OCI-LY7 (cell line): Measurements from ENCODE around the gene SWT1. TPM values are rescaled to one million over a fixed set of nuclear protein-coding genes. Genes with fewer than 3 reads are reported as not detected.

ENCODE experiments used
- BruUV-seq: library from RNA; stranded (reverse); fragments of 400-500 nt; replicated peaks from 2 replicates; lab custom pipeline; 2021; lab: Mats Ljungman, UMichigan
- CTCF ChIA-PET: fragments of 300-600 bp; sonication (Branson Sonifier 250); formaldehyde crosslinking; loops from one replicate; lab custom pipeline; 2022; ENCODE audit warnings: antibody characterized with exemption; ENCODE audit not compliant: unreplicated experiment; lab: Charles Lee
- POLR2A ChIA-PET: fragments of 300-600 bp; sonication (Branson Sonifier 250); formaldehyde crosslinking; loops from one replicate; lab custom pipeline; 2022; ENCODE audit warnings: antibody characterized with exemption; lab: Charles Lee
- DNase-seq: peaks from one replicate; pipeline ENCODE4 v3.0.0-alpha.2; 2015; ENCODE audit warnings: low spot score
- H2AFZ ChIP-seq: fragments of 200-600 bp; sonication (generic), shearing (Covaris generic); 2 replicates; pipeline ENCODE4 v1.6.1; 2014; ENCODE audit warnings: mild to moderate bottlenecking, antibody characterized with exemption, low read length, moderate library complexity
- H3K27ac ChIP-seq: fragments of 200-600 bp; sonication (generic); 2 replicates; pipeline ENCODE4 v1.5.1; 2014; ENCODE audit warnings: mixed run types, low read depth, mild to moderate bottlenecking, moderate library complexity, low read length, inconsistent platforms; ENCODE audit not compliant: poor library complexity, severe bottlenecking
- H3K36me3 ChIP-seq: fragments of 200-600 bp; sonication (generic); 2 replicates; pipeline ENCODE4 v1.6.1; 2014; ENCODE audit warnings: mild to moderate bottlenecking, antibody characterized with exemption, low read length, moderate library complexity, mixed read lengths; ENCODE audit not compliant: insufficient read depth
- H3K4me1 ChIP-seq: fragments of 200-600 bp; sonication (generic); 2 replicates; pipeline ENCODE4 v1.5.1; 2014; ENCODE audit warnings: mild to moderate bottlenecking, low read length; ENCODE audit not compliant: insufficient read depth, poor library complexity, severe bottlenecking
- H3K4me2 ChIP-seq: fragments of 200-600 bp; sonication (generic); 2 replicates; pipeline ENCODE4 v1.6.1; 2014; ENCODE audit warnings: mild to moderate bottlenecking, low read length
- H3K4me3 ChIP-seq: fragments of 200-600 bp; sonication (generic); 2 replicates; pipeline ENCODE4 v1.5.1; 2014; ENCODE audit warnings: mild to moderate bottlenecking, low read depth, low read length; ENCODE audit not compliant: poor library complexity, severe bottlenecking
- H3K79me2 ChIP-seq: fragments of 200-600 bp; sonication (generic); 2 replicates; pipeline ENCODE4 v1.6.1; 2016; ENCODE audit warnings: low read depth, mild to moderate bottlenecking, low read length, moderate library complexity, mixed read lengths; ENCODE audit not compliant: insufficient read depth
- H3K9me2 ChIP-seq: fragments of 200-600 bp; sonication (generic); 2 replicates; pipeline ENCODE4 v1.6.1; 2016; ENCODE audit warnings: mild to moderate bottlenecking, low read length, mixed read lengths; ENCODE audit not compliant: insufficient read depth
- H3K9me3 ChIP-seq: fragments of 200-600 bp; sonication (generic); 2 replicates; pipeline ENCODE4 v1.6.1; 2014; ENCODE audit warnings: mild to moderate bottlenecking, mixed run types, low read length, mixed read lengths
- H4K20me1 ChIP-seq: fragments of 200-600 bp; sonication (generic); 2 replicates; pipeline ENCODE4 v1.6.1; 2014; ENCODE audit warnings: mild to moderate bottlenecking, antibody characterized with exemption, low read length, moderate library complexity, mixed read lengths; ENCODE audit not compliant: insufficient read depth
- EZH2phosphoT487 ChIP-seq: fragments of 200-600 bp; sonication (generic); IDR thresholded peaks from 2 replicates; pipeline ENCODE4 v1.6.1; 2018; ENCODE audit warnings: low read depth, borderline replicate concordance, mild to moderate bottlenecking, mixed run types, antibody characterized with exemption, low read length, moderate library complexity, mixed read lengths
- intact Hi-C: fragments of 100-400 bp; cut with micrococcal nuclease; formaldehyde crosslinking; loops from one replicate; pipeline ENCODE4 v1.10.0; 2022; ENCODE audit not compliant: unreplicated experiment
- total RNA-seq, 2 experiments: library from RNA; depleted of rRNA in 1 of 2; stranded (reverse); fragments of >200 nt in 1 of 2; shearing (Covaris generic) in 1 of 2; gene quantifications; 2 replicates each; pipeline ENCODE4 v1.2.3, GENCODE V29; 2014 to 2022
- TF ChIP-seq, protein P1 (sequence below): fragments of 200-600 bp; sonication (generic); conservative IDR thresholded peaks from 2 replicates; pipeline ENCODE4 v1.5.1; 2014; ENCODE audit warnings: mild to moderate bottlenecking, antibody characterized with exemption, low read length, moderate library complexity, mixed read lengths

SWT1 gene
- total RNA-seq, 2 experiments from 2014 or later, result 2.1 to 2.6 TPM

DNA sequence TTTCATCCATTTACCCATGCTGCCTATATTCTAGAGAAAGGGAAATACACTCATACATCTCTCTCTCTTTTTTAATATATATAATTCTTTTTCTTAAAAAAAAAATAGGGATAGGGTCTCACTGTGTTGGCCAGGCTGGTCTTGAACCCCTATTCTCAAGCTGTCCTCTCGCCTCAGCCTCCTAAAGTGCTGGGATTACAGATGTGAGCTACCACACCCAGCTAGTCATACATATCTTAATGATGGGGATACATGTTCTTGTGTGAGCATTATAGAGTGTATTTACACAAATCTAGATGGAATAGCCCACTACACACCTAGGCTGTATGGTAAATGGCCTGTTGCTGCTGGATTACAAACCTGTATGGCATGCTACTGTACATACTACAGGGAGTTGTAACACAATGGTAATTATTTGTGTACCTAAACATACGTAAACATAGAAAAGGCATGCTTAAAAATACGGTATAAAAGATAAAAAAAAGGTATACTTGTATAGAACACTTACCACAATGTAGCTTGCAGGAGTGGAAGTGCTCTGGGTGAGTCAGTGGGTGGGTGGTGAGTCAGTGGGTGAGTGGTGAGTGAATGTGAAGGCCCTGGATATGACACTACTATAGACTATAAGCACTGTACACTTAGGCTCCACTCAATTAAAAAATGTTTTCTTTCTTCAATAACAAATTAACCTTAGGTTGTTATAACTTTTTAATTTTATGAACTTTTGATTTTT is 87.2 kb downstream of the SWT1 start:
- Histone ChIP-seq H2AFZ (no peak overlapping the region), H4K20me1 (no peaks in the 10 kb centered on the region), H3K36me3 (no peaks in the 10 kb centered on the region), H3K9me2 (no peaks in the 10 kb centered on the region), H3K9me3 (no peaks in the 10 kb centered on the region), H3K79me2 (no peaks in the 10 kb centered on the region), H3K4me2 (no peak overlapping the region), H3K4me1 (no peaks in the 10 kb centered on the region), H3K4me3 (no peak overlapping the region), H3K27ac (no peak overlapping the region)
- TF ChIP-seq EZH2phosphoT487, result no peak
- TF ChIP-seq, protein P1, sequence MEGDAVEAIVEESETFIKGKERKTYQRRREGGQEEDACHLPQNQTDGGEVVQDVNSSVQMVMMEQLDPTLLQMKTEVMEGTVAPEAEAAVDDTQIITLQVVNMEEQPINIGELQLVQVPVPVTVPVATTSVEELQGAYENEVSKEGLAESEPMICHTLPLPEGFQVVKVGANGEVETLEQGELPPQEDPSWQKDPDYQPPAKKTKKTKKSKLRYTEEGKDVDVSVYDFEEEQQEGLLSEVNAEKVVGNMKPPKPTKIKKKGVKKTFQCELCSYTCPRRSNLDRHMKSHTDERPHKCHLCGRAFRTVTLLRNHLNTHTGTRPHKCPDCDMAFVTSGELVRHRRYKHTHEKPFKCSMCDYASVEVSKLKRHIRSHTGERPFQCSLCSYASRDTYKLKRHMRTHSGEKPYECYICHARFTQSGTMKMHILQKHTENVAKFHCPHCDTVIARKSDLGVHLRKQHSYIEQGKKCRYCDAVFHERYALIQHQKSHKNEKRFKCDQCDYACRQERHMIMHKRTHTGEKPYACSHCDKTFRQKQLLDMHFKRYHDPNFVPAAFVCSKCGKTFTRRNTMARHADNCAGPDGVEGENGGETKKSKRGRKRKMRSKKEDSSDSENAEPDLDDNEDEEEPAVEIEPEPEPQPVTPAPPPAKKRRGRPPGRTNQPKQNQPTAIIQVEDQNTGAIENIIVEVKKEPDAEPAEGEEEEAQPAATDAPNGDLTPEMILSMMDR, result no peak
- intact Hi-C loops, result no loop called here
- POLR2A ChIA-PET, result interaction anchor here (0.6 to 1.0 kb wide), 4 partner anchors 10 to 403 kb away, joined by 3 to 4 read pairs (median 3); no protein-coding TSS in a partner anchor
- BruUV-seq, result no TSS peak
- CTCF ChIA-PET, result no interaction called here
- DNase-seq, result no peak

GRCh38 chr1:185245466-185245865 is 88.5 kb downstream of the SWT1 start:
- no TSS peak for BruUV-seq
- TF ChIP-seq, protein P1, result no peak
- no peak for TF ChIP-seq EZH2phosphoT487
- no peak overlapping the region for H2AFZ ChIP-seq
- H3K79me2 ChIP-seq, result no peaks in the 10 kb centered on the region
- no peaks in the 10 kb centered on the region for H4K20me1 ChIP-seq
- H3K9me2 ChIP-seq, result no peaks in the 10 kb centered on the region
- no peak overlapping the region for H3K4me2 ChIP-seq
- CTCF ChIA-PET, result no interaction called here
- POLR2A ChIA-PET, result interaction anchor here (0.8 kb wide), 1 partner anchor 19 kb away, joined by 3 read pairs; no protein-coding TSS in a partner anchor
- no peaks in the 10 kb centered on the region for H3K36me3 ChIP-seq
- no peaks in the 10 kb centered on the region for H3K9me3 ChIP-seq
- H3K4me1 ChIP-seq, result no peaks in the 10 kb centered on the region
- no peak overlapping the region for H3K4me3 ChIP-seq
- intact Hi-C loops, result no loop called here
- no peak for DNase-seq
- no peak overlapping the region for H3K27ac ChIP-seq

DNA sequence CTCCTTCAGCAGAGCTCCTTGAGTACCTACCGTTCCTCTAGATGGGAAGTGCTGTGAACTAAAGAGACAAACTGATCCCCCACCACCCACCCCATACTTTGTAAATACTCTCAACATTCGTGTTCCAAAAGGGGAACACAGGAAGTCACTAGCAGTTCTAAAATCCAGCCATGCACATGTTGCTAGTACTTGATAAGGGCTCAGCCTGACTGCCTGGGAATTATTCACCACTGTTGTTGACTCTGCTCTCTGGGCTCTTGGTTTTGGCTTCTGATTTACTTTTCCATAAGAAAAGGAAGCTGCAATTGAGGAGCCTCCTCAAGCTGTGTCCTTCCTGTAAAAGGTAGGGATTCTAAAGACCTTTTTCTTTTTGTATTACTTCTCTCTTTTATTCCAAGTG is 92.6 kb downstream of the SWT1 start:
- no peak for DNase-seq
- no peaks in the 10 kb centered on the region for H4K20me1 ChIP-seq
- no peaks in the 10 kb centered on the region for H3K9me2 ChIP-seq
- ChIA-PET POLR2A (interaction anchor here (0.6 to 0.9 kb wide), 3 partner anchors 11 to 166 kb away, joined by 3 read pairs; no protein-coding TSS in a partner anchor), CTCF (no interaction called here)
- no peak for TF ChIP-seq EZH2phosphoT487
- TF ChIP-seq, protein P1, result no peak
- no TSS peak for BruUV-seq
- no peak overlapping the region for H3K4me3 ChIP-seq
- H3K4me2 ChIP-seq, result no peak overlapping the region
- no peak overlapping the region for H3K27ac ChIP-seq
- no peaks in the 10 kb centered on the region for H3K36me3 ChIP-seq
- intact Hi-C loops, result no loop called here
- no peak overlapping the region for H2AFZ ChIP-seq
- no peaks in the 10 kb centered on the region for H3K79me2 ChIP-seq
- no peaks in the 10 kb centered on the region for H3K9me3 ChIP-seq
- H3K4me1 ChIP-seq, result no peaks in the 10 kb centered on the region
